Common myeloid progenitor, CD34-positive (primary cell): Measurements from ENCODE around the gene RGS7.
"Not testable (repeated sequence)": the region's sequence is repeated elsewhere in the genome, so short reads cannot be mapped to it uniquely, and the experiment has no call there.

Experiments
- CTCF ChIA-PET: fragments of 350-600 bp; sonication (Branson Sonifier 250); formaldehyde crosslinking; loops from one replicate; lab custom pipeline; 2021; ENCODE audit warnings: antibody characterized with exemption; lab: Charles Lee
- POLR2A ChIA-PET: fragments of 350-600 bp; sonication (Branson Sonifier 250); formaldehyde crosslinking; loops from one replicate; lab custom pipeline; 2021; ENCODE audit warnings: antibody characterized with exemption; lab: Charles Lee
- DNase-seq, 3 donors: peaks; one replicate each; pipeline versions ENCODE4 v3.0.0 to v3.0.0-alpha.2; 2013
- H3K27ac ChIP-seq, 2 experiments: 1 replicate in 1 of 2; 2 replicates in 1 of 2; pipeline ENCODE4 v1.7.0; 2013; ENCODE audit warnings: inconsistent platforms in 2 of 2, low read length in 2 of 2, mild to moderate bottlenecking in 2 of 2, low read depth in 1 of 2, moderate library complexity in 1 of 2; ENCODE audit not compliant: severe bottlenecking in 2 of 2, insufficient read depth in 1 of 2, poor library complexity in 1 of 2
- H3K27me3 ChIP-seq, 5 experiments: replicated peaks in 2 of 5; 1 replicate in 3 of 5; 2 replicates in 2 of 5; pipeline versions ENCODE4 v1.6.1 to v1.7.0; 2013; ENCODE audit warnings: low read length in 4 of 5, mild to moderate bottlenecking in 2 of 5, moderate library complexity in 2 of 5, inconsistent platforms in 1 of 5; ENCODE audit not compliant: insufficient read depth in 5 of 5, control insufficient read depth in 4 of 5
- H3K36me3 ChIP-seq, 4 experiments: 1 replicate in 2 of 4; 2 replicates in 2 of 4; pipeline versions ENCODE4 v1.6.1 to v1.7.0; 2013; ENCODE audit warnings: low read length in 3 of 4, control low read depth in 1 of 4, mild to moderate bottlenecking in 1 of 4; ENCODE audit not compliant: control insufficient read depth in 4 of 4, insufficient read depth in 4 of 4
- H3K4me1 ChIP-seq, 4 experiments: 1 replicate in 3 of 4; 2 replicates in 1 of 4; pipeline versions ENCODE4 v1.6.1 to v1.7.1; 2013; ENCODE audit warnings: low read length in 3 of 4, mild to moderate bottlenecking in 3 of 4, control low read depth in 1 of 4, inconsistent platforms in 1 of 4, moderate library complexity in 1 of 4; ENCODE audit not compliant: control insufficient read depth in 4 of 4, insufficient read depth in 4 of 4; ENCODE audit errors: control extremely low read depth in 1 of 4
- H3K4me3 ChIP-seq, 7 experiments: 1 replicate in 4 of 7; 2 replicates in 3 of 7; pipeline versions ENCODE4 v1.5.1 to v1.7.0; 2013; ENCODE audit warnings: mild to moderate bottlenecking in 7 of 7, low read length in 6 of 7, moderate library complexity in 6 of 7, inconsistent platforms in 2 of 7, low read depth in 2 of 7, control low read depth in 1 of 7; ENCODE audit not compliant: insufficient read depth in 4 of 7, control insufficient read depth in 1 of 7; ENCODE audit errors: extremely low read depth in 1 of 7
- H3K9me3 ChIP-seq, 5 experiments: 1 replicate in 4 of 5; 2 replicates in 1 of 5; pipeline versions ENCODE4 v1.6.1 to v1.7.1; 2013; ENCODE audit warnings: low read length in 4 of 5, mild to moderate bottlenecking in 2 of 5, inconsistent platforms in 1 of 5, low read depth in 1 of 5, moderate library complexity in 1 of 5; ENCODE audit not compliant: control insufficient read depth in 4 of 5, insufficient read depth in 2 of 5; ENCODE audit errors: control extremely low read depth in 1 of 5
- WGBS: methylation state at CpG from one replicate; pipeline ENCODE4 v1.1.5; 2013; ENCODE audit not compliant: insufficient coverage; 5-methylcytosine and 5-hydroxymethylcytosine counted together

The RGS7 gene

GRCh38 chr1:241157435-241157834 lies 199.6 kb downstream of the RGS7 start:
- H3K36me3 ChIP-seq = no peaks in the 10 kb centered on the region
- no peak overlapping the region for H3K4me3 ChIP-seq
- H3K9me3 ChIP-seq = no peaks in the 10 kb centered on the region
- no peak overlapping the region for H3K27ac ChIP-seq
- no CpG with 5 or more reads among the region's 3 CpGs for WGBS
- CTCF ChIA-PET = no interaction called here
- POLR2A ChIA-PET = no interaction called here
- H3K4me1 ChIP-seq = no peaks in the 10 kb centered on the region
- no peaks in the 10 kb centered on the region for H3K27me3 ChIP-seq
- no peak for DNase-seq

GRCh38 chr1:241156231-241156965 lies 200.6 kb downstream of the RGS7 start:
- no peaks in the 10 kb centered on the region for H3K36me3 ChIP-seq
- H3K9me3 ChIP-seq = no peaks in the 10 kb centered on the region
- no peak for DNase-seq
- WGBS = 100% methylated on average over 1 of the region's 3 CpGs
- no peak overlapping the region for H3K27ac ChIP-seq
- H3K4me3 ChIP-seq = no peak overlapping the region
- ChIA-PET CTCF (no interaction called here), POLR2A (no interaction called here)
- H3K27me3 ChIP-seq = no peaks in the 10 kb centered on the region
- no peaks in the 10 kb centered on the region for H3K4me1 ChIP-seq

GRCh38 chr1:241145881-241146280 lies 211.1 kb downstream of the RGS7 start:
- CTCF ChIA-PET = no interaction called here
- H3K4me3 ChIP-seq = no peak overlapping the region
- no peaks in the 10 kb centered on the region for H3K36me3 ChIP-seq
- no peaks in the 10 kb centered on the region for H3K4me1 ChIP-seq
- POLR2A ChIA-PET = no interaction called here
- H3K9me3 ChIP-seq = no peaks in the 10 kb centered on the region
- no peak overlapping the region for H3K27ac ChIP-seq
- no CpG with 5 or more reads among the region's 2 CpGs for WGBS
- H3K27me3 ChIP-seq = no peaks in the 10 kb centered on the region
- no peak for DNase-seq

GRCh38 chr1:241143765-241144442 lies 213.1 kb downstream of the RGS7 start:
- Histone ChIP-seq H3K9me3 (no peaks in the 10 kb centered on the region), H3K27ac (no peak overlapping the region), H3K36me3 (no peaks in the 10 kb centered on the region), H3K4me3 (no peak overlapping the region), H3K4me1 (no peaks in the 10 kb centered on the region), H3K27me3 (no peaks in the 10 kb centered on the region)
- ChIA-PET POLR2A (no interaction called here), CTCF (no interaction called here)
- WGBS = 93% methylated on average over 4 of the region's 5 CpGs
- no peak for DNase-seq

GRCh38 chr1:241142493-241142892 lies 214.5 kb downstream of the RGS7 start:
- Histone ChIP-seq H3K27me3 (no peaks in the 10 kb centered on the region), H3K9me3 (no peaks in the 10 kb centered on the region), H3K36me3 (no peaks in the 10 kb centered on the region), H3K4me3 (no peak overlapping the region), H3K4me1 (no peaks in the 10 kb centered on the region), H3K27ac (no peak overlapping the region)
- WGBS = 96% methylated on average over 4 of the region's 4 CpGs
- no peak for DNase-seq
- ChIA-PET CTCF (no interaction called here), POLR2A (interaction anchor here (0.6 kb wide), 1 partner anchor 16 kb away, joined by 3 read pairs; no protein-coding TSS in a partner anchor)

- WGBS = 100% methylated on average over 2 of the region's 3 CpGs
- CTCF ChIA-PET, H3K9me3 ChIP-seq, H3K36me3 ChIP-seq, DNase-seq, H3K4me3 ChIP-seq, POLR2A ChIA-PET, H3K27ac ChIP-seq, H3K4me1 ChIP-seq, H3K27me3 ChIP-seq: not testable (repeated sequence)
These were observed 215.4 kb downstream of the RGS7 start for GRCh38 chr1:241141646-241142045.

- no peak for DNase-seq
- H3K4me3 ChIP-seq = no peak overlapping the region
- no peaks in the 10 kb centered on the region for H3K4me1 ChIP-seq
- H3K36me3 ChIP-seq = no peaks in the 10 kb centered on the region
- CTCF ChIA-PET = interaction anchor here (0.9 kb wide), 1 partner anchor 23 kb away, joined by 3 read pairs; no protein-coding TSS in a partner anchor
- POLR2A ChIA-PET = no interaction called here
- no peak overlapping the region for H3K27ac ChIP-seq
- no peaks in the 10 kb centered on the region for H3K27me3 ChIP-seq
- no peaks in the 10 kb centered on the region for H3K9me3 ChIP-seq
These were observed 216.3 kb downstream of the RGS7 start for GRCh38 chr1:241140670-241141069.
